COLO829 (cell line): ENCODE measurements around the gene TIMM50.
A peak's percentile ranks its signal among the peaks of the same experiment; 100 is the strongest.
"Not testable (repeated sequence)": the region's sequence is repeated elsewhere in the genome, so short reads cannot be mapped to it uniquely, and the experiment has no call there.

ENCODE experiments used
- DNase-seq: peaks from one replicate; pipeline ENCODE4 v3.0.0; 2012; ENCODE audit warnings: low spot score

TIMM50 gene

DNA sequence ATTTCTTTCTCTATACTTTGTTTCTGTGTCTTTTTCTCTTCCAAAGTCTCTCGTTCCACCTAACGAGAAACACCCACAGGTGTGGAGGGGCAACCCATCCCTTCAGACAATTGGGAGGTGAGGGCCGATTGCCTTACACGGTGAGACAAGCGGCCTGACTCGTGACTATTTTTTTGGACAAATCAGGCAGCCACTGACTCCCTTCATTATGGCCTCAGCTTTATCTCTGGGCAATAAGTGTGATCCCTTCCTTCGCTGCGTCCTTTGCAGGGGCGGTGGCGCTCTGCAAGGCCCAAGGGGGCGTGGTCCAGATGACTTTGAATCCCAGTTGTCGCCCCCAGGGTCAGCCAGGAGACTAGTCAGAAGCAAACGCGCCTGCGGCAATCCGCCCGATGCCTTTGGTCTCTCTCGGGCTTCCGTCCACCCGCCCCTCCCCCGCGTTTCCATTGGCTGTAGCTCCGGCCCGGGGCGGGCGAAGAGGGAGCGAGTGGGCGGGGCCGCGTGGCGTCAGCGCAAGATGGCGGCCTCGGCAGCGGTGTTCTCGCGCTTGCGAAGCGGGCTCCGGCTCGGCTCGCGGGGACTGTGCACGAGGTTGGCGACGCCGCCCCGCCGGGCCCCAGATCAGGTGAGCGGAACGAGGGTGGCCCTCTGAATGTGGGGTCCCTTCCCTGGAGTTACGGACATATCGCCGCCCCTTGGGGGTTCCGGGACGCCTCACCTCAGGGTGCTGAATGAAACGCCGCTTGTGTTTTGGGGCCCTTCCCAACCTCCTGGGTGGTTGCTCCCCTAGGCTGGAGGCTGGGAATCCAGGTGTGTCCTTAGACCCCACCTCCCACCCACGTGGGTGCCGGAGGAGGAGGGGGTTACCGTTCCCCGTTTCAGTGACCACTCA is at the start of gene TIMM50:
TIMM50 (plus strand) TSS at position 502 of the 892 bp plus-strand sequence; CDS start at position 518, 16 bp downstream.
- DNase-seq = peak; percentile 88

DNA sequence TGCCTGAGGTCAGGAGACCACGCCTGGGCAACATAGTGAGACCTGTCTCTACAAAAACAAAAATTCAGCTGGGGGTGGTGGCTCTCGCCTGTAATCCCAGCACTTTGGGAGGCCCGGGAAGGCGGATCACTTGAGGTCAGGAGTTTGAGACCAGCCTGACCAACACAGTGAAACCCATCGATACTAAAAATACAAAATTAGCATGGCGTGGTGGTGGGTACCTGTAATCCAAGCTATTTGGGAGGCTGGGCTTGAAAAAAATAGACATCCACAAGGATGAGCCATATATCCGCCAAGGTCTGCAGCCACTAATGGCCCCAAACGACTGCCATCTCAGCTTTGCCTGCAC is 48.0 kb upstream of the TIMM50 start:
- no peak for DNase-seq

DNA sequence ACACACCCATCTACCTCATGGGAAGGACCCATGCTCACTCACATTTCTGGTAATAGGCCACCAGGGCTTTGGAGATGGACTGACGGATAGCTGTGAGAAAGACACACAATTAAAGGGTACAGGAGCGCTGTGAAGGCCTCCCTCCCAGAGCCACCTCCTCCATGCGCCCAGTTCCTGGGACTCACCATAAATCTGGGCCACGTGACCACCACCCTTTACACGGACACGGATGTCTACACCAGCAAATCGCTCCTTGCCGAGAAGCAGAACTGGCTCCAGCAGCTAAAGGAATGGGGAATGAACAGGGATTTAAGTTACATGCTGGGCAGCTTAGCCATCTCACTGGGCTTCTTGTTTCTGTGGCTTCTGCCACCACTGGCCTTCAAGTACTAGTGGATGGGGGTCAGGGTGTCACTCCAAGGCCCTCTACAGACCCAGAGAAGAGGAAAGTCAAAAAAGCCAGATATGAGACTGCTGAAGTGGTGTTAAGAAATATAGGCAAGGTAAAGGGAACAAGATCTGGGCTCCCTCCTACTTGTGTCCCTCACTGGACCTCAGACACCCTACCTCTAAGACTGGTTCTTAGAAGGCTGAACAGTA is 47.1 kb upstream of the TIMM50 start:
- DNase-seq = no peak

DNA sequence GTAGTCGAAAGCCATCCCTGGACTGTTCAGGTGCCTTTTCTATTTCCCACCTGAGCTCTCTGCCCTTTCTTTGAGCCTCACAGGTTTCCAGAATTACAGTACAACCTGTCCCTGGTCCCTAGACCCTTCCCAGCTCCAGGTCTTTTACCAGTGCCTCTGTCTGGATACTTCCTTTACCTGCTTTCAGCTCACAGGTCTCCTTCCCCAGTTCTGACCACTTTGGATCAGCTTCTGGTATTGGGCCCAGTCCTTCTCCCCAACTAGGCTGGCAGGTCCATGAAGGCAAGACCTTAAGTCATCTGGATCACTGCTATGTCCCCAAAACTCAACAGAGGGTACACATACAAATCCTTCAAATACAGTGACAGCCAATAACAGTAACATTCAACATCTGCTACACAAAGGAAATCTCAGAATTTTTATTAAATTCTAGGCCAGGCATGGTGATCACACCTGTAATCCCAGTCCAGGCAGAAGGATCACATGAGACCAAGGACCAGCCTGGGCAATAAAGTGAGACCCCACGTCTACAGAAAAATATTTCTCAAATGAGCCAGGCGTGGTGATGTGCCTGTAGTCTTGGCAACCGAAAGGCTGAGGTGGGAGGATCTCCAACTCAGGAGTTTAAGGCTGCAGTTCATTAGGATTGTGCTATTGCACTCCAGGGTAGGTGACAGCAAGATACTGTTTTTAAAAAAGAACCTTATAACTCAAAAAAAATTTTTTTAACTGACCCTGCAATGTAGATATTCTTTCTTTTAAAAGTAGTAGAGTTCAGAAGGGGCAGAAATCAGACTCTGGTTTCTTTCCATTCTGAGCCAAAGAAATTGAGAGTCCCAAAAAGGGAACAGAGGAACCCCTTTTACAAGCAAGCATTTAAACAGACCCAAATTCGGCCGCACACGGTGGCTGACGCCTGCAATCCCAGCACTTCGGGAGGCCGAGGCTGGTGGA is 46.2 kb upstream of the TIMM50 start:
- DNase-seq = no peak

DNA sequence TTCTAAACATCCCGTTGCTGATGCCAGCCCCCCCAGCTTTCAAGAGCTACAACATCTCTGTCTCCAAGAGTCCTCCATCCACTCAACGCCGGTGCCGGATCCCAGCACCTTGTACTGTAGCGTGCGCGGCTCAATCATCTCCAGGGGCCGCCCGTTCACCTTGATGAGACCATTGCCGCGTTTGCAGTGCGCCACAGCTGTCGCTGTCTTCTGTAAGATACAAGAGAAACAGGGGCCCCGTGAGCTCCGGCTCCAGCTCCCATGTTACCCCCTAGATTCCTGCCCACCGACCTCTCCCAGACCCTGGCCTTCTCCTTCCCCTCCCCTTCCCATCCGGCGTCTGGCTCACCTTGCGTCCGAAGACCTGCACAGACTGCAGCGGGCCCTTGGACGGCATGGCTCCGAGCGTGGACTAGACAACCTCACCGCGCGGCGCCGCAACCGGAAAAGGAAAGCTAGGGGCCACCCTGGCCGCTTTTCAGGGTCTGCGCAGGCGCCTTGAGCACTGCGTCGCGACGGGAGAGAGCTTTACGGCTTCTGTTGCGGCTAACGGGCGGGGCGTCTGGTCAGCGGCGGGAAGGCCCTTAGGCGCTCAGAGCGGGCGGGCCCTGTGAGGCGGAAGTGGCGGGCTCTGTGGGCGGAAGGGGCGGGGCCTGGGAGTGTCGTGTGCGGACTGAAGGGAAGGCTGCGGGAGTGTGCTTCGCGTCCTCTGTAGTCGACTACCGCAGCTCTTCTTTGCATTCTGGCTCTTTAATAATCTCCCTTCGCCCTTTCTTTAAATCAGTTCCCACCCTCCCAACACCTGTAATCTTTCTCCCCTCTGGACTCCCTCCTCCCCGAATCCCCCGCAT is 44.9 kb upstream of the TIMM50 start, which contains the start of gene RPS16:
RPS16 (minus strand) TSS at position 451 of the 851 bp plus-strand sequence; CDS start at position 397, 54 bp downstream.
- peak; percentile 95 for DNase-seq

DNA sequence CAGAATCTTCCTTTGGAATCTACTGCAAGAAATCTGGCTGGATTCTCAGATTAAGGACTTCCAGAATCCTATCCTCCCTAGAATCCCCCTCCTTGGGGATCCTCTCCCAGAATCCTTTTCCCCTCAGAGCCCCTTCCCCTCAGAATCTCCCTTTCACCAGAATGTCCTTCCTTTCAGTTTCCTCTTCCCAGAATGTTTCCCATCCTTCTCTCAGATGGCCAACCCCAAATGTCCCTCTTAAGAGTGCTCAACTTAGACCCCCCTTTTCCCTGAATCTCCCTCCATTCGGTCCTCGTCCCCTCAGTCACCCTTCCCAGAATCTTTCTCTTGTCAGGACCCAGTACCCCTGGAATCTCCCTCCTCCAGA is 44.3 kb upstream of the TIMM50 start:
- no peak for DNase-seq

DNA sequence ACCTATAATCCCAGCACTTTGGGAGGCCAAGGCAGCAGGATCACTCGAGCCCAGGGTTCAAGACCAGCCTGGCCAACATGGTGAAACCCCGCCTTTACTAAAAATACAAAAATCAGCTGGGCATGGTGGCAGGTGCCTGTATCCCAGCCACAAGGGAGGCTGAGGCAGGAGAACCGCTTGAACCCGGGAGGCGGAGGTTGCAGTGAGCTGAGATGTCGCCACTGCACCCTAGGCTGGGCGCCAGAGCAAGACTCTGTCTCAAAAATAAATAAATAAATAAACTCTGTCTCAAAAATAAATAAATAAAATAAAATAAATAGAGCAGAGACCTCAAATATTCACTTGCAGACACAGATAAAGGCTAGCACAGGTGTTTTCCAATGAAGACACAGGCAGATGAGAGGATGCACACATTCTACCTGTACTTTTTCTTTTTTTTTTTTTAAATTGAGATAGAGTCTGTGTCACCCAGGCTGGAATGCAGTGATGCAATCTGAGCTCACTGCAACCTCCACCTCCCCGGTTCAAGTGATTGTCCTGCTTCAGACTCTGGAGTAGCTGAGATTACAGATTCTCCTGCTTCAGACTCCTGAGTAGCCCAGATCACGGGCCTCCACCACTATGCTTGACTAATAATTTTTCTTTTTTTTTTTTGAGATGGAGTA is 42.2 kb upstream of the TIMM50 start:
- DNase-seq = no peak

DNA sequence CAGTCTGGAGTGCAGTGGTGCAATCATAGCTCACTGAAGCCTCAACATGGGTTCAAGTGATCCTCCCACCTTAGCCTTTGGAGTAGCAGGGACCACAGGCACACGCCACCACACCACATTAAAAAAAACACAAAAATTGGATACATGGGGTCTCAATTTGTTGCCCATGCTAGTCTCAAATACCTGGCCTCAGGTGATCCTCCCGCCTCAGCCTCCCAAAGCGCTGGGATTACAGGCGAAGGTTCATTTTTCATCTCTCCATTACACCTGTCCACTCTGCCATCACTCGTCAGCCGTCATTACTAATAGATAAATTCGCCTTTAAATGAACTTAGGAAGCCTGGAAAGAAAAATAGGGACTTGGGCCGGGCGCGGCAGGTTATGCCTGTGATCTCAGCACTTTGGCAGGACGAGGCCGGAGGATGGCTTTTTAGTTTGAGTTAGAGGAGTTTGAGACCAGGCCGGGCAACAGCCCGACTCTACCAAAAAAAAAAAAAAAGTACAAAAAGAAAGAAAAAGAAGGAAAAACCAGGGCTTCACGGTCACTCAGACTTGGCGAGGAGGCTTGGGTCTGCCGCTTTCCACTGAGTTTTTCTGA is 35.9 kb upstream of the TIMM50 start:
- no peak for DNase-seq

DNA sequence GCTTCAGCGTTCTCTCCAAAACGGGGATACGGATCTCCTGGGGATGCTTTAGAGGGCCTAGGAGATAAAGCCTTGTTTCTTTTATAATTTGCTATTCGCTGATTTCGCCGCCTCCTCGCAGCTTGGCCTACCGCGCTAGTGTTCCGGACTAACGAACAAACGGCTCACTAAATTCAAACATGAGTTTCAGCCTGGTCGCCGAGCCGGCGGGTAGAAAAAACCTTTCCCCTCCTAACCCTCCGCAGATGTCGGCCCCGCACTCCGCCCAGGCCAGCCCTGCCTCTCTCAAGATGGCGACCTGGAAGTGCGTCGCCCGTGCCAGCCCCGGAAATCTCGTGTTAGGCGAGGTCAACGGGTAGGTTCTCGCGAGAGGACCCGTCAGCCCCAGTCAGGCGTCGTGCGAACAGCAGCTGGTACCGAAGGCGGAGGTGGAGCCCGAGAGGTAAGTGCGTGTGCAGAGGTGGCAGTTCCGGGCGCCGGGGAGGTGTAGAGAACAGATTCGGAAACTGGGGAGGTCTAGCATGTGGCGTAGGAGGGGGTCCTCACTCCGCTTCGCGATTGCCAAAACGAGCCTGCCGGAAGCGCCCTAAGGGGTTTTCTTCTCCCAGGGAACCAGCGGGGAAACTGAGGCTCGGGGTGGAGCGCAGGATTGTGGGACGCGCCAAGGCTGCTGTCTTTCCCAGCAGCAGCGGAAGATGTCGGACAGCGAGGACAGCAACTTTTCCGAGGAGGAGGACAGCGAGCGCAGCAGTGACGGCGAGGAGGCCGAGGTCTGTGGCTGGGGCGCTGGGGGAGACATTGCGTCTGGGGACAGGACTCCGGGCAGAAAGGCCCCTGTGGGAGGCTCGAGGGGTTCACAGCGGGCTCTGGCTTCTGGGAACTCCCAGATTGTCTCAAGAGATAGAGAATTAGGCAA is 35.2 kb upstream of the TIMM50 start, which contains the start of gene SUPT5H:
SUPT5H (plus strand) TSS at position 387 of the 916 bp plus-strand sequence; CDS start at position 696, 309 bp downstream.
- peak; percentile 99 for DNase-seq

DNA sequence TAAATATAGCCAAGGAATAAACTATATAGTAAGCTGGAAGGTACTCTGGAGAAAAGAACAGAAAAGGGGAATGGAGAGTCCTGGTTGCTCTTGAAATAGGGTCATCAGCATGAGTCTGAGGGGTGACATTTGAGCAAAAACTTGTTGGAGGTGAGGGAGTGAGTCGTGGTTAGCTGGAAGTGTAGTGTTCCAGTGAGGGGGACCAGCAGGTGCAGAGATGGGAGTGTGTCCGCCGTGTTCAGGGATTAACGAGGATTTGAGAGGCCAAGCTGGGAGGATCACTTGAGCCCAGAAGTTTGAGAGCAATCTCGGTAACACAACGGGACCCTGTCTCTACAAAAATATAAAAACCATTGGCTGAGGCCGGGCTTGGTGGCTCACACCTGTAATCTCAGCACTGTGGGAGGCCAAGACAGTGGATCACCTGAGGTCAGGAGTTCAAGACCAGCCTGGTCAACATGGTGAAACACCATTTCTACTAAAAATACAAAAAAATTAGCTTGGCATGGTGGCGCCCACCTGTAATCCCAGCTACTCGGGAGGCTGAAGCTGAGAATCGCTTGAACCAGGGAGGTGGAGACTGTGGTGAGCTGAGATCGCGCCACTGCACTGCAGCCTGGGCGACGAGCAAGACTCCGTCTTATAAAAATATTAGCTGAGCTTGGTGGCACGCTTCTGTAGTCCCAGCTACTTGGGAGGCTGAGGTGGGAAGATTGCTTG is 34.1 kb upstream of the TIMM50 start:
- no peak for DNase-seq

DNA sequence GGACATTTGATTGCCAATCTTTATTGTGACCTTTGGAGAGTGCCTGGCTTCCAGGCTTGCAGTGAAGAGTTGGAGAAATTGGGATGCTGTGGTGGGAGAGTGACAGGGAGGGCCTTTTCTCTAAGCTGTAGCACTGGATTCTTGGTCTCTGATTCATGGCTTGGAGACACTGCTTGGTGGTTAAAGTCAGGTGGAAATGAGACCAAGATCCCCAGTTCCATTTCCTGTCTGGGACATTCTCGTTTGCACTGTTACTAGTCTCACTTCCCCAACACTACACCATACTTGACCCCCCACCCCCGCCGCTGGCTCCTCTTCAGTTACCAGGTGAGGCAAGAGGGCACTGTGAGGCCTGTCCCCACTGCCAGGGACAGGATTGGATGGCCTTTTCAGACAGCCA is 32.4 kb upstream of the TIMM50 start:
- no peak for DNase-seq

DNA sequence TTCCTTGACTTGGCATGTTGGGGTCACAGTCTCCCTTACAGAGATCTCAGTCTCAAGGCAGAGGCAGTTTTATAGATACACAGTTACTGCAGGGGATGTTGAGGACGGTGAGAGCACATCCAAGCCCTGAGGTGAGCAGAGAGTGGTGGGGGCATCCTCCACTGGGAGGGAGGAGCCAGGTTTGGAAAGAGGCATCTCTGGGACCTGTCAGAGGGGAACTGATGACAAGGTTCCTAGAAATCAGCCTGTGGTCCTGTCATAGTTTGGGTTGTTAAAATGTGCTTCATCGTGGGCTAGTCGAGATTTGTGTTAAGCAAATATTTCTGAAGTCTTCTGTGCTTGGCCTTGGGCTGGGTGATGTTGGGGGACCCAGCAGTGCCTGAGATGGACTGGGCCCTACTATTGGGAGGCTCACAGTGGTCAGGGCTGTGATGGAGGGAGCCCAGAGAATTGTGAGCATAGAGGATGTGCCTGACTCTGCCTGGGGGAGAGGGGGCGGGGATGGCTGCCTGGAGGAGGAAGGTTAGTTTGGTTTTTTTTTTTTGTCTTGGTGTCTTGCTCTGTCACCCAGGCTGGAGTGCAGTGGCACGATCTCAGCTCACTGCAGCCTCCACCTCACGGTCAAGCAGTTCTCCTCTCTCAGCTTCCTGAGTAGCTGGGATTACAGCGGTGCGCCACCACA is 31.4 kb upstream of the TIMM50 start:
- DNase-seq = no peak

DNA sequence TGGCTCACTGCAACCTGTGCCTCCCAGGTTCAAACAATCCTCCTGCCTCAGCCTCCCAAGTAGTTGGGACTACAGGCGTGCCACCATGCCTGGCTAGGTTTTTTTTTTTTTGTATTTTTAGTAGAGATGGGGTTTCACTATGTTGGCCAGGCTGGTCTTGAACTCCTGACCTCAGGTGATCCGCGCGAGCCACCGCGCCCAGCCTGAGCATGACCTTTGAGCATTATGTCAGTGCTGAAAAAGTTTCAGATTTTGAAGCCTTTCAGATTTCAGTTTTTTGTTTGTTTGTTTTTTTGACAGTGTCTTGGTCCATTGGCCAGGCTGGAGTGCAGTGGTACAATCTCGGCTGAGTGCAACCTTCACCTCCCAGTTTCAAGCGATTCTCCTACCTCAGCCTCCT is 29.4 kb upstream of the TIMM50 start:
- DNase-seq = not testable (repeated sequence)

DNA sequence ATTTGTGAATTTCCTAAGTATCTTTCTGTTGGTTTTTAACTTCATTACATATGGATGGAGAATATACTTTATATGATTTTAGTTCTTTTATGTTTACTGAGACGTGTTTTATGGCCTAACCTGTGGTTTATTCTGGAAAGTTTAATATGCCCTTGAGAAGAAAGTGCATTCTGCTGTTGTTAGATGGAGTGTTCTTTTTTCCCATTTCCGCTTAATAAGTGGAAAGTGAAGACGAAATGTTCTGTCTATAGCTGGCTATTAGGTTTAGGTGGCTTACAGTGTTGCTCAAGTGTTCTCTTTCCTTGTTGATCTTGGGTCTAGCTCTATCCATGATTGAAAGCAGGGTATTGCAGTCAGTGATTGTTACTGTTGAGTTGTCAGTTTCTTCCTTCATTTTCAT is 17.2 kb upstream of the TIMM50 start:
- no peak for DNase-seq

DNA sequence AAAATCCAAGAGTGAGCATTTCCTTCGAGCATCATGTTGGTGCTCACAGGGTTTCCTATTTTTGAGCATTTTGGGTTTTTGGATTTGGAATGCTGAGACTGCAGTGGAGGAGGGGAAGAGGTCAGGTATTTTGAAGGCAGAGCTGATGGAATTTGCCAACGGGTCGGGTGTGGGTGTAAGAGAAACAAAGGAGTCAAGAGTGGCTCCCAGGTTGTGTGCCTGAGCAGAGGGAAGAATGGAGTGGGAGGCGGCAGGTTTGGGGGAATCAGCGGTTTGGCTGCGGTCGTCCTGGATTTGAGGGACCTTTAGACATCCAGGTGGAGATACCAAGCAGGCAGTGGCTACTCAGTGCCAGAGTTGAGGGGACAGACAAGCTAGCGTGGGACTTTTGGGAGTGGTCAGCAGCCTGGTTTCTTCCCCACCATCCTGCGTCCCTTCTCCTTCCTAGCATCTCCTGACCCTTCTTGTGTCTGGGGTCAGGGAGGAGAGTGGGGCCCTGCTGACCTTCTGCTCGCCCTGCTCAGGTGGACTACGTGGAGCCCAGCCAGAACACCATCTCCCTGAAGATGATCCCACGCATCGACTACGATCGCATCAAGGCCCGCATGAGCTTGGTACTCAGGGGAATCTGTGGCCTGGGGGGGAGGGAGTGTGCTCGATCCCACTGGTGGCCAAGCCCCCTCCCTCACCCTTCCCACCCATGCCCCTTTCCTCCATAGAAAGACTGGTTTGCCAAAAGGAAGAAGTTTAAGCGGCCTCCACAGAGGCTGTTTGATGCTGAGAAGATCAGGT is 14.5 kb upstream of the TIMM50 start:
- DNase-seq = no peak

DNA sequence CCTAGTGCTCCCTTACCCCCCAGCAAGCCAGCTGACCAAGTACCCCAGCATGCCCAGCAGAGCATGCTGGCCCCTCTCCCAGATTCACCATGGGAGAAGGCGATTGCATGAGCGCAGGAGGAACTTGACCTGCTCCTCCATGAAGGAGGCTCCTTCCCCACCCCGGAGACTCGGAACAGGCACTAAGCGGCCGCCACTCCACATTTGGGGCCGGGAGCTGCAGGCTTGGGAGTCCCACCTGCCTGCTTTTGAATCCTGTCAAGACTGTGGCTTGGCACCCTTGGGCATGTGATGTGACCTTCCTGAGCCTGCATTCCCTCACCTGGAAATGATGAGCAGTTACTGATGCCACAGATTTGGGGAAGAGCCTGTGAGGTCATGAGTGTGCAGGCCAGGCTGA is 12.7 kb upstream of the TIMM50 start:
- DNase-seq = no peak

DNA sequence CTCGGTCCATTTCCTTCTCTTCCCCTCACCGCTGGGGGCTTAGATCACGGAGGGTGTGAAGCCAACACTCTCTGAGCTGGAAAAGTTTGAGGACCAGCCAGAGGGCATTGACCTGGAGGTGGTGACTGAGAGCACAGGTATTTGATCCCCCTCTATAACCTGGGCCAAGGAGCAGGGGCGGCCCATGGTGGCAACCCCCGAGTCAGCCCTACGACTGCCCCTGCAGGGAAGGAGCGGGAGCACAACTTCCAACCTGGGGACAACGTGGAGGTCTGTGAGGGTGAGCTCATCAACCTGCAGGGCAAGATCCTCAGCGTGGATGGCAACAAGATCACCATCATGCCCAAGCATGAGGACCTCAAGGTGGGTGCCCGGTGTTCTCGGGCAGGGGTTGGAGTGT is 11.6 kb upstream of the TIMM50 start:
- DNase-seq = no peak
